ENCODE results near the gene MLH3. TPM values are rescaled to one million over a fixed set of nuclear protein-coding genes. Genes with fewer than 3 reads are reported as not detected.

Gene MLH3
- total RNA-seq, 1 experiment from 2014 or later, result 23.0 TPM

DNA sequence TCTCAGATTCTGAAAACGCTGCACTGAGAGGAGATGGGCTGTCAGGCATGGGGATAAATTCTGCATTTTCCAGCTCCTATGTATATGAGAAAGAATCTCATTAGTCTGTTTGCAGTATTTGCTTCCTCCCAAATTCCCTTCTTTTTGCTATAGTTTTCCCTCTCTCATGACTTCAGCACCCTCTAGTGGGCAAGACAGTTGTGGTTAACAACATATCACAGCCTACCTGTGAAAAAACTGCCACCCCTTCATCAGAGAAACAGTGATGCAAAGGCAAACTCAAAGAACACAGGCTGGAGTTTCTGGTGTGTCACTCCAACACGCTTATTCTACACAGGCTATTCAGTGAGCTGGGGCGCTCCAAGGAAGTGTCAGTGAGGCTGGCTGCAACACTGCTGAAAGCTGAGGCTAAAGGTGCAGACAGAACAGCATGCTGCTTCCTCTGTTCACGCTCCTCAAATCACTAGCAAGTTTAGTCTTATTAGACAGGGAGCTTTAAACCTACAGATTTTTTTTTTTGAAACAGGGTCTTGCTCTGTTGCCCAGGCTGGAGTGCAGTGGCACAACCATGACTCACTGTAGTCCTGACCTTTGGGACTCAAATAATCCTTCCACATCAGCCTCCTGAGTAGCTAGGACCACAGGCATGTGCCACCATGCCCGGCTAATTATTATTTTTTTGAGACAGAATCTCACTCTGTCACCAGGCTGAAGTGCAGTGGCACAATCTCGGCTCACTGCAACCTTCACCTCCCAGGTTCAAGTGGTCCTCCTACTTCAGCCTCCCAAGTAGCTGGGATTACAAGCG, 37.5 kb upstream of the MLH3 start:
- WGBS (ENCODE audit: extremely low coverage, insufficient read length, low lambda C conversion rate), result no CpG with 5 or more reads among the region's 7 CpGs
- H3K27ac ChIP-seq (ENCODE audit: insufficient read length, low read depth, low read length), result no peak overlapping the region
- H3K27ac Mint-ChIP-seq, result no peak overlapping the region

More for the DNA sequence above, 37.5 kb upstream of the MLH3 start:
- no peaks in the 10 kb centered on the region for H3K23me2 ChIP-seq (ENCODE audit: insufficient read length, low read depth, low read length, poor library complexity, severe bottlenecking)
- no peak overlapping the region for H3K9ac ChIP-seq (ENCODE audit: extremely low read depth, insufficient read length, low read length)
- H4K5ac ChIP-seq (ENCODE audit: insufficient read length, low read depth, low read length), result no peak overlapping the region
- H3K4me2 ChIP-seq (ENCODE audit: insufficient read depth, insufficient read length, low read length), result no peak overlapping the region
- no peak overlapping the region for H4K8ac ChIP-seq (replicated peaks; ENCODE audit: insufficient read length, low read depth, low read length)
- Mint-ChIP-seq H3K27me3 (ENCODE audit: low read depth) (no peaks in the 10 kb centered on the region), H3K4me1 (peaks cover 7 to 8% of the 10 kb centered on the region in 2 experiments), H3K4me3 (no peak overlapping the region), H3K36me3 (ENCODE audit: insufficient read depth in 1 of 3, low read depth in 3 of 3) (peaks cover 11 to 64% (median 61%) of the 10 kb centered on the region in 3 experiments; a peak in 6 of 7 replicates), H3K9me3 (no peaks in the 10 kb centered on the region)
- peak; percentile 46 for DNase-seq
- no peak overlapping the region for H2BK15ac ChIP-seq (ENCODE audit: low read depth, low read length)
- no peak overlapping the region for H2AK5ac ChIP-seq (ENCODE audit: insufficient read length, low read length)
- no peak overlapping the region for H3T11ph ChIP-seq (ENCODE audit: low read length)
- no peaks in the 10 kb centered on the region for H3K79me2 ChIP-seq (ENCODE audit: insufficient read depth, low read length)
- H4K20me1 ChIP-seq (ENCODE audit: control insufficient read depth, insufficient read depth, insufficient read length), result no peaks in the 10 kb centered on the region
- H3K18ac ChIP-seq (ENCODE audit: insufficient read length, low read depth, low read length), result no peak overlapping the region
- no peaks in the 10 kb centered on the region for H3K9me3 ChIP-seq (ENCODE audit: control insufficient read depth, low read depth, low read length)
- no peaks in the 10 kb centered on the region for H3K79me1 ChIP-seq (ENCODE audit: insufficient read depth, low read depth, low read length, poor library complexity, severe bottlenecking)
- no peaks in the 10 kb centered on the region for H3K4me1 ChIP-seq (ENCODE audit: insufficient read depth, low read length)
- H3K56ac ChIP-seq (ENCODE audit: insufficient read length, low read depth, low read length), result no peak overlapping the region
- H3K27me3 ChIP-seq (ENCODE audit: insufficient read depth, low read length), result no peaks in the 10 kb centered on the region
- H4K91ac ChIP-seq (ENCODE audit: insufficient read length, low read depth, low read length), result no peak overlapping the region
- H2BK120ac ChIP-seq (ENCODE audit: low read depth, low read length, poor library complexity, severe bottlenecking), result no peak overlapping the region
- no peak overlapping the region for H2AFZ ChIP-seq (ENCODE audit: low read length)
- TF ChIP-seq, protein P1, sequence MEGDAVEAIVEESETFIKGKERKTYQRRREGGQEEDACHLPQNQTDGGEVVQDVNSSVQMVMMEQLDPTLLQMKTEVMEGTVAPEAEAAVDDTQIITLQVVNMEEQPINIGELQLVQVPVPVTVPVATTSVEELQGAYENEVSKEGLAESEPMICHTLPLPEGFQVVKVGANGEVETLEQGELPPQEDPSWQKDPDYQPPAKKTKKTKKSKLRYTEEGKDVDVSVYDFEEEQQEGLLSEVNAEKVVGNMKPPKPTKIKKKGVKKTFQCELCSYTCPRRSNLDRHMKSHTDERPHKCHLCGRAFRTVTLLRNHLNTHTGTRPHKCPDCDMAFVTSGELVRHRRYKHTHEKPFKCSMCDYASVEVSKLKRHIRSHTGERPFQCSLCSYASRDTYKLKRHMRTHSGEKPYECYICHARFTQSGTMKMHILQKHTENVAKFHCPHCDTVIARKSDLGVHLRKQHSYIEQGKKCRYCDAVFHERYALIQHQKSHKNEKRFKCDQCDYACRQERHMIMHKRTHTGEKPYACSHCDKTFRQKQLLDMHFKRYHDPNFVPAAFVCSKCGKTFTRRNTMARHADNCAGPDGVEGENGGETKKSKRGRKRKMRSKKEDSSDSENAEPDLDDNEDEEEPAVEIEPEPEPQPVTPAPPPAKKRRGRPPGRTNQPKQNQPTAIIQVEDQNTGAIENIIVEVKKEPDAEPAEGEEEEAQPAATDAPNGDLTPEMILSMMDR (conservative IDR thresholded peaks at IDR 0.05), result peak; percentile 86
- no peak overlapping the region for H2BK12ac ChIP-seq (ENCODE audit: insufficient read length, low read depth, low read length)
- no peak overlapping the region for H3K14ac ChIP-seq (ENCODE audit: insufficient read depth, low read length)
- H3K23ac ChIP-seq (ENCODE audit: insufficient read length, low read depth, low read length), result no peak overlapping the region
- no peak overlapping the region for H2BK20ac ChIP-seq (ENCODE audit: low read depth, low read length, poor library complexity, severe bottlenecking)
- no peak overlapping the region for H3K4ac ChIP-seq (ENCODE audit: low read depth, low read length)
- H2BK5ac ChIP-seq (ENCODE audit: insufficient read length, low read length), result no peak overlapping the region

Measured in H9 (cell line).